Epithelial cell of esophagus (primary cell): ENCODE measurements around the gene GNG2.

Experiments used
- DNase-seq: peaks from one replicate; pipeline ENCODE4 v3.0.0; 2010; ENCODE audit warnings: low read depth
- H3K4me3 ChIP-seq: 2 replicates; pipeline ENCODE4 v1.5.1; 2011; ENCODE audit warnings: mild to moderate bottlenecking, low read length, control low read depth
- CTCF ChIP-seq: IDR thresholded peaks from 2 replicates; pipeline ENCODE4 v1.5.1; 2011; ENCODE audit warnings: low read depth, mild to moderate bottlenecking, low read length, control low read depth, inconsistent platforms; ENCODE audit not compliant: insufficient read depth; ENCODE audit errors: missing control alignments

The GNG2 gene

GRCh38 chr14:51979088-51979709 is 118.8 kb downstream of the GNG2 start:
- TF ChIP-seq CTCF, result peak; percentile 93
- H3K4me3 ChIP-seq, result no peak overlapping the region
- peak; percentile 78 for DNase-seq

GRCh38 chr14:51981218-51981854 is 120.9 kb downstream of the GNG2 start:
- TF ChIP-seq CTCF, result no peak

GRCh38 chr14:51988221-51988620 is 127.8 kb downstream of the GNG2 start:
- H3K4me3 ChIP-seq, result no peak overlapping the region
- no peak for DNase-seq
- TF ChIP-seq CTCF, result no peak

More at GRCh38 chr14:51981218-51981854, 120.9 kb downstream of the GNG2 start:
- H3K4me3 ChIP-seq, result no peak overlapping the region
- no peak for DNase-seq

- no peak for TF ChIP-seq CTCF
- peak; percentile 96 for DNase-seq
- H3K4me3 ChIP-seq, result peak within 1 kb of the TSS; percentile 52
Observed at GRCh38 chr14:51989293-51990234, 129.2 kb downstream of the GNG2 start, which contains the start of gene RTRAF. RTRAF (plus strand) TSS chr14:51989546; CDS start chr14:51989640, 94 bp downstream.

GRCh38 chr14:51990488-51990887 is 130.1 kb downstream of the GNG2 start:
- no peak for DNase-seq
- peak overlapping the region; percentile 52 for H3K4me3 ChIP-seq
- no peak for TF ChIP-seq CTCF

GRCh38 chr14:51993285-51993920 is 133.0 kb downstream of the GNG2 start:
- DNase-seq, result no peak
- no peak overlapping the region for H3K4me3 ChIP-seq
- no peak for TF ChIP-seq CTCF
